Hindlimb muscle (tissue), 1 donor: ENCODE results near the gene SKP1. TPM values are rescaled to one million over a fixed set of nuclear protein-coding genes. Genes with fewer than 3 reads are reported as not detected.

ENCODE experiments used
- DNase-seq: peaks from one replicate; pipeline ENCODE4 v3.0.0-alpha.2; 2013
- polyA plus RNA-seq: library from polyadenylated mRNA; unstranded; fragments of 120-200 nt; gene quantifications from one replicate; pipeline ENCODE4 v1.2.1, GENCODE V29; 2013; ENCODE audit not compliant: insufficient read length

The SKP1 gene
- polyA plus RNA-seq, 1 donor: 332 TPM

- DNase-seq: no peak
Observed at GRCh38 chr5:134128648-134128995, 48.1 kb downstream of the SKP1 start.

GRCh38 chr5:134127988-134128647, 48.6 kb downstream of the SKP1 start:
- DNase-seq: no peak

- DNase-seq: no peak
Observed at GRCh38 chr5:134127376-134127861, 49.3 kb downstream of the SKP1 start.

- DNase-seq: peak; percentile 50
Observed at GRCh38 chr5:134125039-134126015, 51.4 kb downstream of the SKP1 start.

GRCh38 chr5:134124289-134125038, 52.3 kb downstream of the SKP1 start:
- no peak for DNase-seq

- no peak for DNase-seq
Observed at GRCh38 chr5:134123360-134123759, 53.4 kb downstream of the SKP1 start.

GRCh38 chr5:134122530-134122929, 54.2 kb downstream of the SKP1 start:
- DNase-seq: no peak

GRCh38 chr5:134120386-134121138, 56.2 kb downstream of the SKP1 start:
- no peak for DNase-seq

GRCh38 chr5:134119720-134120119, 57.0 kb downstream of the SKP1 start:
- DNase-seq: no peak

- no peak for DNase-seq
Observed at GRCh38 chr5:134118212-134118835, 58.4 kb downstream of the SKP1 start.

GRCh38 chr5:134116789-134117761, 59.7 kb downstream of the SKP1 start:
- no peak for DNase-seq

GRCh38 chr5:134116286-134116685, 60.5 kb downstream of the SKP1 start:
- no peak for DNase-seq

- no peak for DNase-seq
Observed at GRCh38 chr5:134115806-134116175, 61.0 kb downstream of the SKP1 start.

- DNase-seq: no peak
Observed at GRCh38 chr5:134114886-134115805, 61.6 kb downstream of the SKP1 start.

- peak; percentile 54 for DNase-seq
Observed at GRCh38 chr5:134113902-134114875, 62.6 kb downstream of the SKP1 start, which contains the start of gene TCF7. Gene TCF7 (plus strand): TSS chr5:134114681. CDS start chr5:134114907, 226 bp downstream.

- no peak for DNase-seq
Observed at GRCh38 chr5:134113363-134113889, 63.3 kb downstream of the SKP1 start.

GRCh38 chr5:134112726-134113362, 63.9 kb downstream of the SKP1 start:
- DNase-seq: no peak
